CD14-positive monocyte (primary cell): Measurements from ENCODE around the gene GALNT10. TPM values are rescaled to one million over a fixed set of nuclear protein-coding genes. Genes with fewer than 3 reads are reported as not detected.

Source experiments
- DNase-seq, 3 donors: peaks; one replicate each; pipeline ENCODE4 v3.0.0-alpha.2; 2011 to 2022
- H2AFZ ChIP-seq: 2 replicates; pipeline ENCODE4 v1.6.0; 2012; ENCODE audit warnings: mild to moderate bottlenecking, low read depth, low read length, inconsistent platforms; ENCODE audit not compliant: insufficient read depth, poor library complexity, severe bottlenecking
- H3K27ac ChIP-seq, 2 donors: 1 replicate in 1 of 2; 2 replicates in 1 of 2; pipeline ENCODE4 v1.5.1; 2012 to 2013; ENCODE audit warnings: low read length in 2 of 2, control low read depth in 1 of 2, inconsistent platforms in 1 of 2, low read depth in 1 of 2, mild to moderate bottlenecking in 1 of 2
- H3K27me3 ChIP-seq, 2 donors: one replicate each; pipeline versions ENCODE4 v1.6.0 to v1.6.1; 2011 to 2013; ENCODE audit warnings: low read length in 2 of 2; ENCODE audit not compliant: control insufficient read depth in 2 of 2, insufficient read depth in 2 of 2
- H3K36me3 ChIP-seq, 2 donors: replicated peaks in 1 of 2; 1 replicate in 1 of 2; 2 replicates in 1 of 2; pipeline versions ENCODE4 v1.5.1 to v1.6.1; 2012 to 2013; ENCODE audit warnings: low read length in 2 of 2, control low read depth in 1 of 2, inconsistent platforms in 1 of 2, mild to moderate bottlenecking in 1 of 2; ENCODE audit not compliant: insufficient read depth in 2 of 2, control insufficient read depth in 1 of 2
- H3K4me1 ChIP-seq, 2 donors: 1 replicate in 1 of 2; 2 replicates in 1 of 2; pipeline versions ENCODE4 v1.5.1 to v1.6.1; 2012 to 2013; ENCODE audit warnings: low read length in 2 of 2, control low read depth in 1 of 2, inconsistent platforms in 1 of 2, mild to moderate bottlenecking in 1 of 2, moderate library complexity in 1 of 2; ENCODE audit not compliant: insufficient read depth in 2 of 2, control insufficient read depth in 1 of 2
- H3K4me2 ChIP-seq: replicated peaks from 2 replicates; pipeline ENCODE3; 2012; ENCODE audit warnings: low read length, moderate library complexity, mild to moderate bottlenecking; ENCODE audit not compliant: poor library complexity, severe bottlenecking; ENCODE audit errors: extremely low read depth
- H3K4me3 ChIP-seq, 3 experiments: fragments of 200-600 bp in 1 of 3; sonication (generic) in 1 of 3; replicated peaks in 1 of 3; 1 replicate in 2 of 3; 2 replicates in 1 of 3; pipeline ENCODE4 v1.5.1; 2011 to 2013; ENCODE audit warnings: low read length in 3 of 3, mild to moderate bottlenecking in 3 of 3, control low read depth in 2 of 3, low read depth in 2 of 3, inconsistent platforms in 1 of 3, moderate library complexity in 1 of 3
- H3K79me2 ChIP-seq: 2 replicates; pipeline ENCODE4 v1.6.0; 2012; ENCODE audit warnings: mild to moderate bottlenecking, control low read depth, inconsistent platforms, low read length, moderate library complexity; ENCODE audit not compliant: insufficient read depth
- H3K9ac ChIP-seq: 2 replicates; pipeline ENCODE4 v1.6.0; 2017; ENCODE audit warnings: low read length, mild to moderate bottlenecking; ENCODE audit not compliant: insufficient read depth, poor library complexity, severe bottlenecking
- H3K9me3 ChIP-seq, 2 donors: replicated peaks in 1 of 2; 1 replicate in 1 of 2; 2 replicates in 1 of 2; pipeline versions ENCODE4 v1.5.1 to v1.6.1; 2012 to 2013; ENCODE audit warnings: low read length in 2 of 2, control low read depth in 1 of 2; ENCODE audit not compliant: control insufficient read depth in 1 of 2, insufficient read depth in 1 of 2
- H4K20me1 ChIP-seq: 2 replicates; pipeline ENCODE4 v1.6.0; 2012; ENCODE audit warnings: mild to moderate bottlenecking, low read length, control low read depth, moderate library complexity; ENCODE audit not compliant: insufficient read depth
- H3K27ac Mint-ChIP-seq, 7 donors: one replicate each; pipeline ENCODE4 v1.8.0; 2020; ENCODE audit warnings: mild to moderate bottlenecking in 7 of 7, mixed read lengths in 7 of 7, moderate library complexity in 6 of 7, inconsistent platforms in 2 of 7
- H3K27me3 Mint-ChIP-seq, 3 donors: one replicate each; pipeline ENCODE4 v1.8.0; 2021 to 2022; ENCODE audit warnings: low read depth in 3 of 3, mild to moderate bottlenecking in 3 of 3, mixed read lengths in 3 of 3, moderate library complexity in 3 of 3, inconsistent platforms in 1 of 3
- H3K36me3 Mint-ChIP-seq, 2 donors: one replicate each; pipeline ENCODE4 v1.8.0; 2020; ENCODE audit warnings: mixed read lengths in 2 of 2, inconsistent platforms in 1 of 2, mild to moderate bottlenecking in 1 of 2
- H3K4me1 Mint-ChIP-seq: one replicate; pipeline ENCODE4 v1.8.0; 2020; ENCODE audit warnings: mild to moderate bottlenecking, mixed read lengths
- H3K4me3 Mint-ChIP-seq, 2 donors: one replicate each; pipeline ENCODE4 v1.8.0; 2020; ENCODE audit warnings: mild to moderate bottlenecking in 2 of 2, mixed read lengths in 2 of 2, moderate library complexity in 1 of 2
- H3K9me3 Mint-ChIP-seq, 7 donors: one replicate each; pipeline ENCODE4 v1.8.0; 2020 to 2022; ENCODE audit warnings: mixed read lengths in 7 of 7, mild to moderate bottlenecking in 6 of 7, moderate library complexity in 6 of 7, inconsistent platforms in 2 of 7
- WGBS: methylation state at CpG from one replicate; pipeline ENCODE4 v1.1.5; 2013; ENCODE audit warnings: missing lambda C conversion rate; ENCODE audit not compliant: insufficient coverage; 5-methylcytosine and 5-hydroxymethylcytosine counted together
- intact Hi-C, 2 donors: fragments of 100-400 bp; cut with micrococcal nuclease; formaldehyde crosslinking; loops; one replicate each; pipeline versions ENCODE4 v1.15.0 to v1.15.1; 2023
- polyA plus RNA-seq, 3 donors: library from polyadenylated mRNA; depleted of rRNA in 1 of 3; unstranded in 2 of 3; stranded (reverse) in 1 of 3; fragments of 300-500 nt in 2 of 3; fragments of >200 nt in 1 of 3; fragmentation: Illumina TruSeq in 2 of 3; gene quantifications; 1 replicate in 2 of 3; 2 replicates in 1 of 3; pipeline ENCODE4 v1.2.3, GENCODE V29; 2012 to 2021
- TF ChIP-seq, protein P1 (sequence below): fragments of 200-600 bp; IDR thresholded peaks from one replicate; pipeline ENCODE4 v1.8.0; 2022; ENCODE audit warnings: antibody characterized with exemption, mild to moderate bottlenecking

GALNT10 gene
- polyA plus RNA-seq, 3 donors = 6.2 to 11.6 (median 7.3) TPM

DNA sequence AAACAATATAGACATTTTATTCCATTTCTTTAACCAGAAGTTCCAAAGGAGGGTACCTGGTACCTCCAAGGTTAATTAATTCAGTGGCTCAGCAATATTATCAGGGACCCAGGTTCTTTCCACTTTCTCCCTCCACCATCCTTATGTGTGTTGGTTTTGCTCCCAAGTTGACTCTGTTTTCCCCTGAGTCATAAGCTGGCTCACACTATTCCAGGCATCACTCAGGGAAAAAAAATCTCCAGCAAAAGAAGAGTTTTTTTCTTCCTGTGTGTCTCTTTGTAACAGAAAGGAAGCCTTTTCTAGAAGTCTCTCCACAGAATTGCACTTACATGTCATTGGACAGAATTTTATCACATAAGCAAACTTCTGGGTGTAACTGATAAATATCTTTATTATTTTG is 31.2 kb upstream of the GALNT10 start:
- Mint-ChIP-seq H3K27ac (no peak overlapping the region), H3K4me3 (no peak overlapping the region), H3K4me1 (no peaks in the 10 kb centered on the region), H3K27me3 (peaks cover 10 to 35% (median 34%) of the 10 kb centered on the region in 3 donors), H3K36me3 (no peaks in the 10 kb centered on the region), H3K9me3 (peaks cover 0 to 2% (median 0%) of the 10 kb centered on the region in 7 donors)
- no peaks in the 10 kb centered on the region for H3K4me1 ChIP-seq
- intact Hi-C loops = no loop called here
- H2AFZ ChIP-seq = no peak overlapping the region
- H4K20me1 ChIP-seq = no peaks in the 10 kb centered on the region
- H3K27me3 ChIP-seq = peaks cover 3 to 11% of the 10 kb centered on the region in 2 donors
- DNase-seq = no peak
- no peak overlapping the region for H3K27ac ChIP-seq
- no peaks in the 10 kb centered on the region for H3K9me3 ChIP-seq
- H3K79me2 ChIP-seq = no peaks in the 10 kb centered on the region
- H3K9ac ChIP-seq = no peak overlapping the region
- TF ChIP-seq, protein P1, sequence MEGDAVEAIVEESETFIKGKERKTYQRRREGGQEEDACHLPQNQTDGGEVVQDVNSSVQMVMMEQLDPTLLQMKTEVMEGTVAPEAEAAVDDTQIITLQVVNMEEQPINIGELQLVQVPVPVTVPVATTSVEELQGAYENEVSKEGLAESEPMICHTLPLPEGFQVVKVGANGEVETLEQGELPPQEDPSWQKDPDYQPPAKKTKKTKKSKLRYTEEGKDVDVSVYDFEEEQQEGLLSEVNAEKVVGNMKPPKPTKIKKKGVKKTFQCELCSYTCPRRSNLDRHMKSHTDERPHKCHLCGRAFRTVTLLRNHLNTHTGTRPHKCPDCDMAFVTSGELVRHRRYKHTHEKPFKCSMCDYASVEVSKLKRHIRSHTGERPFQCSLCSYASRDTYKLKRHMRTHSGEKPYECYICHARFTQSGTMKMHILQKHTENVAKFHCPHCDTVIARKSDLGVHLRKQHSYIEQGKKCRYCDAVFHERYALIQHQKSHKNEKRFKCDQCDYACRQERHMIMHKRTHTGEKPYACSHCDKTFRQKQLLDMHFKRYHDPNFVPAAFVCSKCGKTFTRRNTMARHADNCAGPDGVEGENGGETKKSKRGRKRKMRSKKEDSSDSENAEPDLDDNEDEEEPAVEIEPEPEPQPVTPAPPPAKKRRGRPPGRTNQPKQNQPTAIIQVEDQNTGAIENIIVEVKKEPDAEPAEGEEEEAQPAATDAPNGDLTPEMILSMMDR = no peak
- H3K4me2 ChIP-seq = no peak overlapping the region
- no peak overlapping the region for H3K4me3 ChIP-seq
- no peaks in the 10 kb centered on the region for H3K36me3 ChIP-seq

DNA sequence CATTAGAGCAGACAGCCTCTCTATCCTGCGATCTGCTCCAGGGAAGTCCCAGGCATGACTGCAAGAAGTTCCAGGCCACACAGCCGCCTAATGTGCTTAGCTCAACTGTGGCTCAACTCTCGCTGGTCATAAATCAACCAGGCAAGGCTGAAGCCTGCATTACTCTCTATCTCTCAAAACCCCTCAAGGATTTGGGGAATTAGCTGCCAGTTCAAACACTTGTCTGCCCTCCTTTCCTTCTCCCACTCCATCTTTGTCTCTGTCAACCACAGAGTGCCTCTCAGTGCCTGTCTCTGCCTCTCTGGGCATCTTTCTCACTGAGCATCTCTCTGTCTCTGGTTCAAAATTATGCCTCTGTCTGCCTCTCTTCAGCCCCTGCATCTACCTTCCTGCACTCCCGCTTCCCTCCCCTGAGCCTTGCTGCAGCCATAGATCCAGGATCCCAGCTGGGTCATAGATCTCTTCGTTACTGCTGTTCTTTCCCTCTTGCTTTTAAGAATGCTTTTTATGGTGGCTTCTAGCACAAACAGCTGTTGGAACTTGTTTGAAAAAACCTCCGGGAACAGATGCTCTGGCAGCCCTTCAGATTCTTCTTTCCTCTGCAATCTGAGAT is 27.9 kb upstream of the GALNT10 start:
- no peak for DNase-seq
- no peaks in the 10 kb centered on the region for H4K20me1 ChIP-seq
- intact Hi-C loops = no loop called here
- H3K36me3 ChIP-seq = no peaks in the 10 kb centered on the region
- TF ChIP-seq, protein P1 = no peak
- H3K27ac ChIP-seq = no peak overlapping the region
- Mint-ChIP-seq H3K9me3 (peaks cover 0 to 2% (median 0%) of the 10 kb centered on the region in 7 donors), H3K4me1 (no peaks in the 10 kb centered on the region), H3K27me3 (peaks cover 12 to 36% (median 29%) of the 10 kb centered on the region in 3 donors), H3K36me3 (no peaks in the 10 kb centered on the region), H3K27ac (peak overlapping the region in 1 of 7 donors; percentile 15), H3K4me3 (no peak overlapping the region)
- H3K4me2 ChIP-seq = no peak overlapping the region
- no peaks in the 10 kb centered on the region for H3K9me3 ChIP-seq
- peaks cover 5 to 11% of the 10 kb centered on the region in 2 donors for H3K27me3 ChIP-seq
- WGBS = 95% methylated on average over 4 of the region's 6 CpGs
- H2AFZ ChIP-seq = no peak overlapping the region
- no peaks in the 10 kb centered on the region for H3K79me2 ChIP-seq
- no peak overlapping the region for H3K4me3 ChIP-seq
- no peaks in the 10 kb centered on the region for H3K4me1 ChIP-seq
- no peak overlapping the region for H3K9ac ChIP-seq
